T-helper 9 cell (primary cell): ENCODE measurements around the gene ELK1.
"Not testable (repeated sequence)": the region's sequence is repeated elsewhere in the genome, so short reads cannot be mapped to it uniquely, and the experiment has no call there.

Source experiments
- DNase-seq: peaks from one replicate; pipeline ENCODE4 v3.0.0-alpha.2; 2020
- total RNA-seq, 2 donors: gene quantifications; one replicate each; lab custom pipeline; 2026; lab: John Stamatoyannopoulos, UW

Gene ELK1, protein sequence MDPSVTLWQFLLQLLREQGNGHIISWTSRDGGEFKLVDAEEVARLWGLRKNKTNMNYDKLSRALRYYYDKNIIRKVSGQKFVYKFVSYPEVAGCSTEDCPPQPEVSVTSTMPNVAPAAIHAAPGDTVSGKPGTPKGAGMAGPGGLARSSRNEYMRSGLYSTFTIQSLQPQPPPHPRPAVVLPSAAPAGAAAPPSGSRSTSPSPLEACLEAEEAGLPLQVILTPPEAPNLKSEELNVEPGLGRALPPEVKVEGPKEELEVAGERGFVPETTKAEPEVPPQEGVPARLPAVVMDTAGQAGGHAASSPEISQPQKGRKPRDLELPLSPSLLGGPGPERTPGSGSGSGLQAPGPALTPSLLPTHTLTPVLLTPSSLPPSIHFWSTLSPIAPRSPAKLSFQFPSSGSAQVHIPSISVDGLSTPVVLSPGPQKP
- 37.4 to 46.4 reads per million in 2 donors for total RNA-seq

- peak; percentile 76 for DNase-seq
Measured at GRCh38 chrX:47650164-47651042, at the start of gene ELK1. TSS of gene ELK1 (minus strand) at chrX:47650563. CDS start at chrX:47641441, 9,122 bp downstream.

GRCh38 chrX:47697181-47697580 is 46.8 kb upstream of the ELK1 start:
- no peak for DNase-seq

- no peak for DNase-seq
Measured at GRCh38 chrX:47690175-47690574, 39.8 kb upstream of the ELK1 start.

- DNase-seq: no peak
Measured at GRCh38 chrX:47687263-47687662, 36.9 kb upstream of the ELK1 start.

DNA sequence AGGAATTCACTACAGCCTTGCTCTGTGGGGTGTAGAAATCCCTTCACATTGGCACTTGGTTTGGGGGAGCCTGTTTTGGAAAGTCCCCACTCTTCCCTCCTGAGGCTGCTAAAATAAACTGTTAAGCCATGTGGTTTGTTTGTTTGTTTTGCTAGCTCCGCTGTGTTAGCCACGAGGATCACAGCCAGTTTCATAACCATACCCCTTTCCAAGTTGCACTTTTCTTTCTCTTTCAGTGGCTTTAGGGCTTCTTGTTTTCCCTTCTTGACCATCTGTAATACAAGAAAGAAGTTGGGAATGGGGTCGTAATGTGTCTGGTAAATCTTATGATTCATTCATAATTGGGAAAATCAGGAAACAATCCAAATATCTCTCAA is 33.5 kb upstream of the ELK1 start:
- no peak for DNase-seq

DNA sequence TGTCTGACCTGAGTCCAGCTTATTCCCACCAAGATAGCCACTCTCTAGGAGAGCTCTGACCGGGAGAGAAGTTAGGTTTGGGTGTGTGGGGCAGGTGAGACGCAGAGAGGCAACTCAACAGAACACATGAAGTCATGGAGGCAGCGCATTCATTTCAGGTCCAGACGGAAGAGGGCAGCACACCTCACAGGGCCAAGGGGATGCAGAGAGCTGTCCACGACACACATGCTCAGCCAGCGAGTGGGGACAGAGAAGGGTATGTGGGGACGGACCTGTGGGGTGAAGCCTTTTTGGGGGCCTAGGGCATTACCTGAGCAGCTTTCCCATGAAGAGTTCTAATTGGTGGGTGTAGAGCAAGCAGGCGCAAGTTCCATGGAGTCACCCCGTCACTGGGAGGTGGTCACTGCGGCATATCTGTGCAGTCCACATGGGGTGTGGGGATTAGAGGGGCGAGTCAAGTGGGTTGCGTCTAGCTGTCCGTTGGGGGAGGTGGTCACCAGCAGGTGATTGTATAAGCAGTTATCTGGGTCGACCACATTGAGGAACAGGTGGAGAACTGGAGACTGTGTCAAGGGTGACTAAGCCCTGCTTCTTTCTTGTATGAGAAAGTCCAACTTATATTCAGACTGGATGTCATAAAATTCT is 32.9 kb upstream of the ELK1 start:
- DNase-seq: no peak

DNA sequence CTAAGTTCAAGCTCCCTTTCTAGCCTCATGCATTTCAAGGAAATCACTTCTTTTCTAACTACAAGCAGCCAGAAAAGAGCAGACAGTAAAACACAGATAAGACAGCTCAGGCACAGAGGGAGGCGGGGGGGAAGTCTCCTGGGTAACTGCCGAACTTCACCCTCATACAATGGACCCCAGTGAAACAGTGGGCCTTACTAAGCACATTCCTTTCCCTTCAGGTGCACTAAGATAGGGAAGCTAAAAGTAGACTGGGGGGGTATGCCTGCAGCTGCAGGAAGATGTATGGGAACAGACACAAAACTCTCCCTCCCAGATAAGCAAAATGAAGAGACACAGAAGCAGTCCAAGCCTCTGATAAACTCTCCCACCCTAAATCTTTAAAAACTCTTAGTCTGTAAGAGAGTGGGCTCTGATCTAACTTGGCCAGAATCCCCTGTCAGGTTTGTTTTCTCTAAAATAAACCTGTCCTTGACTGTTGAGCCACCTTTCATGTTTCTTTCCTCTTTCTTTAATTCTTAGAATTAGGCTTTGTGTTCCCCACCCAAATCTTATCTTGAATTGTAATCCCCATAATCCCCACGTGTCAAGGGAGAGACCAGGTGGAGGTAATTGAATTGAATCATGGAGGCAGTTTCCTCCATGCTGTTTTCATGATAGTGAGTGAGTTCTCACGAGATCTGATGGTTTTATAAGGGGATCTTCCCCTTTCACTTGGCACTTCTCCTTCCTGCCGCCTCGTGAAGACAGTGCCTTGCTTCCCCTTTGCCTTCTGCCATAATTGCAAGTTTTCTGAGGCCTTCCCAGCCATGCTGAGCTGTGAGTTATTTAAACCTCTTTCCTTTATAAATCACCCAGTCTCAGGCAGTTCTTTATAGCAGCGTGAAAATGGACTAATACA is 25.8 kb upstream of the ELK1 start:
- not testable (repeated sequence) for DNase-seq

DNA sequence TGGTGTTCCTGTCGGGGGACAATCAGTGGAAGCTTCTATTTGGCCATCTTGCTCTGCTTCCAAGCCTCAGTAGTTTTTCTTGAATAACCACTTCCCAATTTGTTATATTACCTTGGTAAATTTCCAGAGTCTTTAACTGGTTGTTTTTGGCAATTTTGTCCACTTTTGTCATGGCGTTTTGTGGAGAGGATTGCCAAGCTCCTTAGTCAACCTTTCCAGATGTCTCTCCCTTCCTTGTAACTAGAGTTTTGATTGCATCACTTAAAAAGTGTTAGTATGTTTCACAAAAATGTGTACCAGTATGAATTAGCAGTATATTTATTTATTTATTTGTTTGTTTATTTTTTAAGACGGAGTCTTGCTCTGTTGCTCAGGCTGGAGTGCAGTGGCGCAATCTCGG is 24.4 kb upstream of the ELK1 start:
- no peak for DNase-seq

DNA sequence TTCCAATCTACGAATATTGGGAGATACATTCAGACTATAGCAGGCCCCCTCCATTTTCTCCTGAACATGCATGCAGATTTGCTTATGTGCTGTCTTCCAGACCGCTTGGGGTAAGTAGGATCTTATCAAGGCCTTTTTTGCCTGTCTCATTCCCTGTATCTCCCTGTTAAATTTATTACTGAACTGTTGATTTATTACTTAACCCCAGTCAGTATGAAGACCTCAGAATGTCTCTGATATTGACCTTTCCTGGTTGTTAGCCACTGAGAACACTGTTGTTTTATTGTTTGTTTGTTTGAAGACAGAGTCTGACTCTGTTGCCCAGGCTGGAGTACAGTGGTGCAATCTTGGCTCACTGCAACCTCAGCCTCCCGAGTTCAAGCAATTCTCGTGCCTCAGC is 15.4 kb upstream of the ELK1 start:
- DNase-seq: not testable (repeated sequence)

- no peak for DNase-seq
Measured at GRCh38 chrX:47664737-47665136, 14.4 kb upstream of the ELK1 start.

GRCh38 chrX:47662144-47662657 is 11.8 kb upstream of the ELK1 start:
- no peak for DNase-seq

GRCh38 chrX:47661539-47661938 is 11.2 kb upstream of the ELK1 start:
- no peak for DNase-seq

DNA sequence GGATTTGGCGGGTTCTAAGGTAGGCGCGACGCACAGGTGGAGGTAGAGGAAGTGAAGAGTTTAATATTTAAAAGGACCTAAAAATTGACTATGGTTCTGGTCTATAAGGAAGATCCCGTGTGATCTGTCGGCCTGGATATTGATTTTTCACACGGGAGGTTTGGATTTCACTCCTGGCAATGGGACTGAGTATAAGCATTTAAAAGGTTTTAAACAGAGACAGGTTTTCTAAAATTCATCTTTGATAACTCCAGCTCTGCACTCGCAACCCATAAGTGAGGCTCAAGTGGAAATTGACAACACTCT is 9.0 kb upstream of the ELK1 start:
- DNase-seq: no peak

DNA sequence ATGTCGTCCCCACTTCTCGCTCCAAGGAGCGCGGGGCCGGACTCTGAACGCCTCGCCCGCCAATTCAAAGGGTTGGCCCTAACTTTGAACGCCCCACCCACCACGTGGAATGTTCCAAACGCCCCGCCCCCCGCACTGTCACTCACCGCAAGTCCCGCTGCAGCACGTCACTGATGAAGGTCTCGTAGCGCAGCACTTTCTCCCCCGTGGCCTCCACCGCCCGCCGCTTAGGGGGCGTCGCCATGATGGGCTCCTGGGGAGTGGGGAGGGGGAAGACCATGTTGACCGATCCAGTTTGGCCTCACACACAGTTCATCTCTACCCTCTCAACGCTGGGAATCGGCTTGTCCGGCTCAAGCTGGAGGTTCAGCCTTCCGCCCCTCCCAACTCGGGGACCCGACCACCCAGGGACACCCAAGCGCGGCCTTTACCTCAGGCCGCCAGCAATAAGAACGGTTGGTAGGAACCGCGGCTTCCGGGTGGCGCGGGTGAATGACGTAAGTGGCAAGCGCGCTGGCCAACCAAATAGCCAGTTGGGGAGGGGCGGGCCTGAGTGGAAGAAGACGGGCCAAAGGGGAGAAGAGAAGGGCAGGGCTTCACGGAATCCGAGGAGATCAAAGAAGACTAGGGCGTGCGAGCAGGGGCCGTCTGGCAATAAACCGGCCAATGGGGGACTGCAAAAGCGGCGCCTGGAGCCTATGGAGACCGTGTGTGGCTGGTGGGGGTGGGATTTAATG is 8.5 kb upstream of the ELK1 start, which contains the start of gene UXT:
Gene UXT (minus strand): TSS at position 497 of the 737 bp plus-strand sequence. CDS start 253 bp downstream, at position 244.
- peak; percentile 87 for DNase-seq

DNA sequence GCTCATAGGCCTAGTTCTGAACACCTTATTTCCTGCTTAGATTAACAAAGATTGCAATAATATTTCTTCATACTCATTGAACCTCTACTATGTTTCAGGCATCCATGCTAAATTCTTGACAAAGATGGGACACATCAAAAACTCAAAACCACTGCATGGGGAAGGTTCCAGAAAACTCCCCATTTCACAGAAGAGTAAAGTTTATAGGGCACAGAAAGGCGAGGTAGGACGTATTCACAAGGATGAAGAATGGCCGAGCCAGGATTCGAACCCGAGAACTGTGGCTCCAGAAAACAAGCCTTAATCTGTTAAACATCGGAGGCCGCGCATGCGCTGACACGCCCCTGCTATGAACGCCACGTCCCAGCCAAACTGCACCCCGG is 7.9 kb upstream of the ELK1 start:
- DNase-seq: no peak

DNA sequence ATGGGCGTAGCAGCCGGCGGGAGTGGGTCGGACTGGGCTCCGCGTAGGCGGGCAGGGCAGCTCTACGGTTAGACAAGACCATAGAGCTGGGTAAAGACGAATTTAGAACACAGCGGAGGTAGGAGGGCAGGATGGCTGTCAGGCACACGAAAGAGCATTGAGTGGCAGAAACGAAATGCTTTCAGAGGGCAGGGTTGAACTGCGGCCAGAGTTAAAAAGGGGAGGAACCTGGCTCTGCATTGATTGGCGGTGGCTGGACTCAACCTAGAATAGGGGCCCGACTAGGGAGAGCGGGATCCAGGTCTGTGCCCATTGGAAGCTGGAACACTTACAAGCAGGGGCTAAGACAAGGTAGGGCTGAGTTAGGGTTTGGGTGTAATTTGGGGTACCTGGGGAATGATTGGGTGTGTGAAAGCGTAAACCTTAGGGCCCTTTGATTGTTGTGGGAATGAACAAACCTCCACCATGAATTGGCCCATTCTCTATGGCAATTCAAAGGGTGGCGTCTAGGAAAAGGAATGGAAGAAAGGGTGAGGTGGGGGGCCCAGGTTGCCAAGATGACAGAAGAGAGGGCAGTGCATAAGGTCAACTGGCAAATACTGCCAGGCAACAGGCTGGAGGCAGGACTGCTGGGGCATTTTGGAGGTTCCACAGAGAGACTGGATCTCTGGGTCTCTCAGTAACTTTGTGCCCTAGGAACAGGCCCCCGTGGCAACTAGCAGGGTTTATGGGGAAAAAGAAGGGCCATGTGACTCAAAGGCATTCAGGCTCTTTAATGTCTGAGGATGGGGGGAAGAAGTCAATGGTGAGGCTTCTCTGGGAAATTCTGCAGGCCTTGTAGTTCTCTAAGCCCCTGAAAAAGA is 911 bp upstream of the ELK1 start:
- DNase-seq: no peak

DNA sequence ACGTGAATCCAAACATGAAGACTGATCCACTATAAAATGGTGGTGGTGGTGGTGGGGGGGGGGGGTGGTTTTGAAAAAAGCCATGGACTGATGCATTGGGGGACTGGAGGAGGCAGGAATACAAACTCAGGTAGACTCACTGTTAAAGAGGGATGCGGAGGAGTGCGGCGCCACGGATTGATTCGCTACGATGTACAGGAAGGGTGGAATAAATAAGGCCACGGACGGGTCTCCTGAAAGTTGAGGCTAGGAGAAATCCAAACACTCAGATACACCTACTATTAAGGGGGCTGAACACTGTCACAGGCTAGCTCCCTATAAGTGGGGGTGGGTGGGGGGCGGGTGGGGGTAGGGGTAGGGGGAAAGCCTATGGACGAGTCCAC is 591 bp downstream of the ELK1 start:
- no peak for DNase-seq

DNA sequence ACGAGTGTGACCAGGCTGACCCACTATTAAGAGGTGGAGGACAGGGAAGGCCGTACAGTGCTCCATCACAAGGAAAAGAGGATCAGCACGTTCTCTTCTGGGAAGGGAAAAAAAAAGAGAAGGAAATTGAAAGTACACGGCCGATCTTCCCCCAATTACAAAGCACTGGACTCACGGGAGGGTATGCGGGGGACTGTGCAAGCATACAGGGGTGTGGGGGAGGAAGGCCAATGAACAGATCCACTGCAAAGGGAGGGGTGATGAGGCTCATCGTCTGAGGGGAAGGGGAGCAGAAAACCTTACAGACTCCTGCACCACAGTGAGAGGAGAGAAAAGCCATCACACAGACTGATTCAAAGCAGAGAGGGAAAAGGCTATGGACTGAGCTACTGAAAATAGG is 1.1 kb downstream of the ELK1 start:
- DNase-seq: no peak

DNA sequence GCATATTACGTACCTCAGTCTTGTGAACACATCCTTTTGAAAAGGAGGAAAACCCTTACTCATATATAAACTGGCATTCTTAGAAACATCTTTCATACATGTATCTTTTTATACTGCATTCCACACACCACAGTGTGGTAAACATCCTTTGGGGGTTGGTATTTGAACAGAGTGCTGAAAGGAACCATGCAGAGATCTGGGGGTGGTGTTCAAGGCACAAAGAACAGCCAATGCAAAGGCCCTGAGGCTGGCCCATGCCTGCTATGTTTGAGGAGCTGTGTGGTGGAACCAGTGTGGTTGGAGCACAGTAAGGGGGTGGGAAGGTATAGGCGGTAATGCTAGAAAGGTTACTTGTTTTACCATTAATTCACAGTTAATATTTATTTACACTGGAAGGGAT is 2.0 kb downstream of the ELK1 start:
- DNase-seq: no peak

DNA sequence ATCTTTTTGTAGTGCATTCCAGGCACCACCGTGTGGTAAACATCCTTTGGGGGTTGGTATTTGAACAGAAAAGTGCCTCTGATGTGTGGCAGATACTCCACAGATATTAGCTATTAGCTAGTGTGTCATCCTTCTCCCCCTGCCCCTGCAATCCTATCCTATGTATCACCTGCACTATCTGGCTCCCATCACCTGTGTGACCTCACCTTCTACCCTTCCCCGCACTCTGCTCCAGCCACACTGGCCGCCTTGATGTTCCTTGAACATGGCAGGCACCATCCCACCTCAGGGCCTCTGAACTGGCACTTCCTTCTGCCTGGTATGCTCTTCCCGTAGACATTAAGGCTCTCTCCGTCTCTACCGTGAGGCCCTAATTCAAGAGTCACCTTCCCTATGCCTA is 3.7 kb downstream of the ELK1 start:
- DNase-seq: no peak
